ENCODE data around the gene S100A10.

S100A10 gene

DNA sequence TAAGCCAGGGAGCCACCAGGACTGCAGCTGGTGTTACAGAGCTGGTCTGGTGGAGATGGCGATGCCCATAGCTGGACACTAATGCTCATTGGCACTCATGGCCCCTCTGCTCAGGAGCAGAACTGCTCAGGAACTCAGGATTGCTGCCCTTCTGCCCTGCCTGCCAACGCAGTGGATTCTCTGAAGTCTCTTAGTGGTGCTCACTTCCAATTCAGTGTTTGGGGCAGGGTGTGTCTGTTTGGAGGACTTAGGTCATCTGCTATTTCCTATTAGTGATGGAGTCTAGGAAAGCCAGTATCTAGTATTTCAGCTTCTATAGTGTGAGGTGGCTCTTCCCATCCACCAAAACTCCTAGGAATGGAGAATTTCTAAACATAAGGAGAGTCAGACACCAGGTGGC lies 29.1 kb downstream of the S100A10 start:
- DNase-seq (ENCODE audit: low spot score), result no peak

DNA sequence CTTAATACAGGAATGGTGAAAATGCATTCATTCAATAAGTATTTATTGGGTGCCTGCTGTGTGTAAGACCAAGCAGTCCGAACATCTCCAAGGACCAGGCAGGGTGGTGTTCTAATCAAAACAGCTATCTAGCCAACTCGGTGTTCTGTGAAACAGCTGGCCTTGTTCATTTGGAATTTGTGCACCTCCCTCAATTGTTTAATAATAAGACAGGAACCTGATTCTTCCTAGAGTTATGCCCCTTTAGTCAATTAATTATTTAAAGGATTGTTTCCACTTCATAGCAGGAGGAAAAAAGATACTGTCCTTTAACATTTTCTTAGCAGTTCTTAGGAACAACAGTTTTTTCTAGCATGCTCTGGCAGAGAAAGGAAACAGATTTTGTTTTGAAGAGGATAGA lies 30.4 kb downstream of the S100A10 start:
- no peak for DNase-seq (ENCODE audit: low spot score)

GRCh38 chr1:151961833-151962232 lies 31.8 kb downstream of the S100A10 start:
- DNase-seq (ENCODE audit: low spot score), result no peak

GRCh38 chr1:151960780-151961513 lies 32.7 kb downstream of the S100A10 start:
- DNase-seq (ENCODE audit: low spot score), result no peak

GRCh38 chr1:151958959-151959358 lies 34.7 kb downstream of the S100A10 start:
- DNase-seq (ENCODE audit: low spot score), result no peak

DNA sequence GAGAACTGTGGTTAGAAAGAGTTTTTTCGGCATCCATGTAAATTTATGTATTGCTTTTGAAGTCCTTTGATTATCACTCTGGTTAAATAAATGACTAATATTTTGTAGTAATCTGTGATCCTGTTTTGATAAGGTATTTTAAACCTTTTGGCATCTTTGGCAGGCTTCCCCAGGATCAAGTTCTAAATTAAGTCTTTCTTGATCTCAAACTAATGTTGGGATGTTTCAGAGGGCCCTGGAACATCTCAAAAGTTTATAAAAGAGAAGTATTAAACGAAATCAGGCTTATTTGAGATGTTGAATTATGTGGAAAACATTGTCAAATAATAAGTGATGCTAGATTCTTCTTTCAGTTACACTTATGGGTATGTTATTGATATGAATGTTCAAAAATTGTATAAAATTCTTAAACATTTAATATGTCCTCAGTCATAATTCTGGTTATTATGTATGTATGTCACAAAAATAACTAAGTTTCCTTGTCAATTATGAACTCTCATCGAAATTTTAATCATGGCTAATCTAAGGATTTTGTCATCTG lies 36.6 kb downstream of the S100A10 start:
- DNase-seq (ENCODE audit: low spot score), result no peak

DNA sequence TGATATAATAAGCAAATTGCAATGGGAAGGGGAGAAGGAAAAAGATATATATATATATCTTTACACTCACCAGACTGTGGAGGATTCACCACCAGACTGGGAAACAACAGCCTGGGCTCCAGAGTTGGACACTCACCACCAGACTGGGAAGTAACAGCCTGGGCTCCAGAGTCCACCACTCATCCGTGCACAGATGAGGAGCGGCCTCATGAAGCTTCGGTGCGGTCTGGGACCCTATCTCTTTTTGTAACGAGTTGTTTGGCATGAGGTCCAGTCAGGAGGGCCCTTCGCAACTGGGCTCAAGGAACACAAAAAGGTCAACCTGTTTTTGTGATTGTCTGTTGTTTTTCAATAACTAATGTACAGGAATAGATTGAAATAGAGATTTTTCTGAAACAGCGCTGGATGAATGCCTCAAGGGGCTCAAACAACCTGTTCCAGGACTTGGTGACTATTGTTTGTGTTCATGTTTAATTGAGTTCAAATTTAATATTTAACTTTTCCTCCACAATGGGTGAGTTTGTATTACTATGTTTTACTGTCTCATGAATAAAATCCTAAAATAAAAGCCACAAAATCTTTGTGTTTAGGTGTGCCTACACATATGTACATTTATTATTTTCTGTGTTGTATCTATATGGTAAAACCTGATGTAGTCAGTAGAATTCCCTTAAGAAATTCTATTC lies 40.1 kb downstream of the S100A10 start:
- DNase-seq (ENCODE audit: low spot score), result no peak

DNA sequence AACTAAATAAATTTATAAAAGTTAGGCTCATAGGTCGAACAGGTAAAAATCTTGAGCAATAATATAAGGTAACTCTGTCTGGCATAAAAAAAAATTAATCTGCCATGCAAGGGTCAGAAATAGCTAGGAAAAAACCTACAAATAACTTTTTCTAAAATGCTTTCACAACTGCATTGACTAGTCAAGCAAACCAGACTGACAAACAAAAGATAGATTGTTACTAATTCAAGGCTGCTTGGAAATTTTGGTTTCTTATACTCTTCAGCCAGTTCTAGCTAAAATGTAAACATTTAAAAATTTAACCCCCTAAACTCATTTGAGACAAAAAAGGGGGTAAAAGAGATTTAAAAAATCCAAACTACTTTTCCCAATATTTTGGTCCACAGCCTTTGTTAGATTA lies 40.8 kb downstream of the S100A10 start:
- DNase-seq (ENCODE audit: low spot score), result no peak

- DNase-seq (ENCODE audit: low spot score), result no peak
These were observed 44.1 kb downstream of the S100A10 start for GRCh38 chr1:151949371-151950193.

GRCh38 chr1:151948506-151948905 lies 45.2 kb downstream of the S100A10 start:
- DNase-seq (ENCODE audit: low spot score), result no peak

GRCh38 chr1:151947140-151947539 lies 46.5 kb downstream of the S100A10 start:
- DNase-seq (ENCODE audit: low spot score), result no peak

- no peak for DNase-seq (ENCODE audit: low spot score)
These were observed 47.6 kb downstream of the S100A10 start for GRCh38 chr1:151945725-151946722.

DNA sequence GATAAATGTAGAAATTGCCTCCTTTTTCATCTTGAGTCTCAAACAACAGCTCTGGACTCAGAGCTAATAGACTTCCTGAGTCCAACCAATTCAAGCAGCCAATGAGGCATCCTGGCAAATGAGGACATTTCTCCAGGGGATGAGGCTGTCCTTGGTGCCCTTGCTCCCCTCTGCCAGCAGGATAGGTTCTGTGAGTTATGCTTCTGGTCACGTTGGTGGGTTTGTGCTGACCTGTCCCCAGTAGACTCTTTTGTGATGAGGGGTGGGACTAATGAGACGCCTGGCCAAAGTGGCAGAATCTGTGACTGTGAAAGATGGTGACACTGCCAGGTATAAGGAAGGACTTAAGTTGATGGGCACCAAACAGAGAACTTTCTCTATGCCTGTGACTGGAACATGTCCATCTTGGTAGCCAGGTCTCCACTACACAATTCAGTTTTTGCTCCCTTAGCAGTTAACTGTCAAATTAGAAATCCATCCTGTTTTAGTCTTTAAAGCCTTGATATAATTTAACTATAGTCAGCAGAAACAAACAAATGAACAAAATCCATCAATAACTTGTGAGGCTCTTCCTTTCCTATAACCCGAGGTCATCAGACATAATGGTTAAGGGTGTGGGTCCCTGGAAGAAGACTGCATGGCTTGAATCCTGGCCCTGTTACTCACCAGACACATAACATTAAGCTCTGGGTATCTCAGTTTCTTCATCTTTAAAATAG lies 48.6 kb downstream of the S100A10 start:
- no peak for DNase-seq (ENCODE audit: low spot score)

GRCh38 chr1:151944126-151944856 lies 49.4 kb downstream of the S100A10 start:
- no peak for DNase-seq (ENCODE audit: low spot score)

- no peak for DNase-seq (ENCODE audit: low spot score)
These were observed 50.1 kb downstream of the S100A10 start for GRCh38 chr1:151943591-151943990.

- DNase-seq (ENCODE audit: low spot score), result no peak
These were observed 50.8 kb downstream of the S100A10 start for GRCh38 chr1:151942882-151943281.

DNA sequence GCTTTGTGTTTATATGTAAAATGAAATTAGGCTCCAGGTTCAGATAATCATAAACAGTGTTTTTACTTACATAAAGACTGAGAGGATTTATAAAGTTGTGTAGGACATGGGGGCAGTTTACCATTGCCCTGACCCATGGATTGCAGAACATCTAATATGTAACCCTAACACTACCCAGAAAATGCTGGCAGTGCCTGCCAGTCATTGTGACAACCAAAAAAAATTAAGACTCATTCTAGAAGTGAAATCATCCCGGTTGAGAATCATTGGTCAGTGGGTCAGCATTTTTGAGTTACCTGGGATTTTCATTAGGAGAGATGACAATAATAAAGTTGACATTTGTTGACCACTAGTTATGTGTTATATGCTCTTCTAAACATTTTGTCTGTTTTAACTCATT lies 53.1 kb downstream of the S100A10 start:
- DNase-seq (ENCODE audit: low spot score), result no peak

- DNase-seq (ENCODE audit: low spot score), result no peak
These were observed 53.9 kb downstream of the S100A10 start for GRCh38 chr1:151939779-151940178.

GRCh38 chr1:151939141-151939540 lies 54.5 kb downstream of the S100A10 start:
- DNase-seq (ENCODE audit: low spot score), result no peak

DNA sequence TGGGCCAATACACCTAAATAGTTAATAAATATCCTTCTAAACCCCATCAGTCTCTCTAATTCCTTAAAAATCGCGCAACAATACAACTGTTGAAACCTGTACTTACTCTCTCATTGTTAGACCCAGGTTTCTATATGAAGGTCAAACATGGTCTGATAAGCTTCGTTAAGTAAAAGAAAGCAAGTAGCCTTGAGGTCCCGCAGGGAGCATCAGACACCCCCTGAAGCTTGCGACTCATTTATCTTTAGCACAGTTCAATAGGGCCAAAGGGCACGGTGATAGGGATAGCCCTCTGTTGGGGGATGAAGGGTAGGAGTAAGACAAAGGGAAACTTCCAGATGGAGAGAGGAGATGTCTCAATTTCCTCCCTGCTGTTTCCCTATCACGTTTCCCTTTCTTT lies 57.0 kb downstream of the S100A10 start:
- no peak for DNase-seq (ENCODE audit: low spot score)
